Epithelial cell of proximal tubule (primary cell): ENCODE data around the gene USP32. TPM values are rescaled to one million over a fixed set of nuclear protein-coding genes. Genes with fewer than 3 reads are reported as not detected.
A peak's percentile ranks its signal among the peaks of the same experiment; 100 is the strongest.

Experiments
- DNase-seq: peaks from one replicate; pipeline ENCODE4 v3.0.0-alpha.2; 2011; ENCODE audit warnings: low read depth
- H3K4me3 ChIP-seq: 2 replicates; pipeline ENCODE4 v1.5.1; 2011; ENCODE audit warnings: low read depth, mild to moderate bottlenecking, low read length
- CTCF ChIP-seq: conservative IDR thresholded peaks from 2 replicates; pipeline ENCODE4 v1.5.1; 2012; ENCODE audit warnings: low read depth, mild to moderate bottlenecking, low read length
- total RNA-seq: library from RNA; depleted of rRNA; stranded (reverse); fragments of >200 nt; gene quantifications from 2 replicates; pipeline ENCODE4 v1.2.3, GENCODE V29; 2015

The USP32 gene
- total RNA-seq, 1 donor from 2014 or later, result 18.7 TPM

- H3K4me3 ChIP-seq, result no peak overlapping the region
- TF ChIP-seq CTCF, result no peak
- no peak for DNase-seq
These were observed 236.1 kb downstream of the USP32 start for GRCh38 chr17:60155815-60156214.

GRCh38 chr17:60155427-60155814 lies 236.5 kb downstream of the USP32 start:
- no peak for DNase-seq
- TF ChIP-seq CTCF, result no peak
- H3K4me3 ChIP-seq, result no peak overlapping the region

- no peak for DNase-seq
- TF ChIP-seq CTCF, result no peak
- no peak overlapping the region for H3K4me3 ChIP-seq
These were observed 237.1 kb downstream of the USP32 start for GRCh38 chr17:60154616-60155426.

GRCh38 chr17:60153606-60154390 lies 238.1 kb downstream of the USP32 start:
- TF ChIP-seq CTCF, result no peak
- no peak for DNase-seq
- H3K4me3 ChIP-seq, result no peak overlapping the region

GRCh38 chr17:60151355-60151754 lies 240.6 kb downstream of the USP32 start:
- peak overlapping the region; percentile 44 for H3K4me3 ChIP-seq
- DNase-seq, result no peak
- TF ChIP-seq CTCF, result no peak

GRCh38 chr17:60149691-60150582 lies 242.0 kb downstream of the USP32 start, which contains the start of gene CA4:
Gene CA4, plus strand, starts transcription at chr17:60149973. Its CDS starts 62 bp downstream, at chr17:60150035.
- no peak for TF ChIP-seq CTCF
- DNase-seq, result no peak
- peak within 1 kb of the TSS; percentile 44 for H3K4me3 ChIP-seq
